Activated T-cell treated with anti-CD3 and anti-CD28 coated beads, Interleukin-2, amount 50 U/mL, for 4 hours (primary cell): Measurements from ENCODE around the gene REEP5. TPM values are rescaled to one million over a fixed set of nuclear protein-coding genes. Genes with fewer than 3 reads are reported as not detected.
"Not testable (repeated sequence)": the region's sequence is repeated elsewhere in the genome, so short reads cannot be mapped to it uniquely, and the experiment has no call there.

ENCODE experiments used
- ATAC-seq, 2 donors: fragments of 200-7000 bp; cut with Tn5 transposase; one replicate each; pipeline ENCODE4 v1.10.0; 2021
- DNase-seq: peaks from one replicate; pipeline ENCODE4 v3.0.0-alpha.2; 2020
- H3K27me3 Mint-ChIP-seq: one replicate; pipeline ENCODE4 v1.8.0; 2021; ENCODE audit warnings: low read depth, mixed read lengths
- H3K36me3 Mint-ChIP-seq: one replicate; pipeline ENCODE4 v1.8.0; 2022; ENCODE audit warnings: mixed read lengths; ENCODE audit not compliant: insufficient read depth
- H3K4me1 Mint-ChIP-seq: one replicate; pipeline ENCODE4 v1.8.0; 2021; ENCODE audit warnings: low read depth, mixed read lengths
- H3K4me3 Mint-ChIP-seq: one replicate; pipeline ENCODE4 v1.8.0; 2021; ENCODE audit warnings: mild to moderate bottlenecking, moderate library complexity, mixed read lengths
- H3K9me3 Mint-ChIP-seq: one replicate; pipeline ENCODE4 v1.8.0; 2021; ENCODE audit warnings: mixed read lengths
- total RNA-seq, 3 donors: library from RNA; stranded (reverse); gene quantifications; one replicate each; pipeline ENCODE4 v1.2.1, GENCODE V29; 2021

Gene REEP5
- total RNA-seq = 10 to 100 TPM; 53.6 to 60.0 (median 58.7) TPM

DNA sequence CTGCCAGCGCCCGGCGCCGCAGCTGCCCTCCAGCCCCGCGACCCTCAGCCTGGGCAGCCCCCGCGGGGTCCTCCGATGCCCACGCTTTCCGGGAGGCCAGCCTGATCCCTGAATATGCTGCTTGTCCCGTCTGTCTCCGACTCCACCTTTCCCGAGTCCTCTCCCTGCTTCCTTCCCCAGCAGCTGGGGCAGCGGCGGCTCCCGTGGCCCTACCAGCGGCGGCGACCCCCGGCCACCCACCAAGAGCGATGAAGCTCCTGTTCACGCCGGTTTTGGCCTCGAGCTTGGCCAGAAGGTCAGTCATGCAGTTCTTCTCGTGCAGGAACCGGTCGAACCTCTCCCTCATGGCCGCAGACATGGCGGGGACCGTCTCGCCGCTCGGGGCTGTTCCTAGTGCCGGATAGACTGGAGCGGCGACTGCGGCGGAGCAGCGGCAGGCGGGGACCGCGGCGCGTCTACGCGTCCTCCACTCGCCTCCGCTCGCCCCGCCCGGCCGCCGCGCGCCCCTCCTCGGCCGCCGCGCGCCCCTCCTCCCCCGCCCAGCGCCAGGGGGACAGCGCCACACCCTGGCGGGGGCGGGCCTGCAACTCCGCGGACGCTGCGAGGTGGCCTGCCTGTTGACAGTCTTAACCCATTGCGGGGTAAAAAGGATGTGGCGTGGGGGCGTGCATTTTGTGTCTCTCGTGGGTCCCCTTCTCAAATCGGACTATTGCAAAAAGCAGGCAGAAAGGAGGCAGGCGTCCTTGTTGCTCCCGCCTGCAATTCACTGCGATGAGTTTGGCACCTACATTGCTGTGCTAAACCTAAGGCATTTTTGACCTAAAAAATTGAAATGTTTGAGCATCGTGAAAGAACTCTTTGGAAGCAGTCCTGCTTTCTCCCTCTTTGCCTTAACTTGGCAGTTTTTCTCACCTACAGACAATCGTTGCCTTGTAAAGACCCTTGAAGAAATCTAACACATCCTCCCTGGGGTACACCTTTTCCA, at the start of gene REEP5:
TSS of gene REEP5 (minus strand) at position 395 of the 985 bp plus-strand sequence. CDS start at position 358, 37 bp downstream.
- ATAC-seq (peak; percentile 90 to 91), DNase-seq (peak; percentile 77)
- Mint-ChIP-seq H3K4me3 (peak within 1 kb of the TSS; percentile 96), H3K36me3 (peaks cover 10% of the 10 kb centered on the region), H3K27me3 (no peaks in the 10 kb centered on the region), H3K9me3 (no peaks in the 10 kb centered on the region), H3K4me1 (peaks cover 65% of the 10 kb centered on the region)

- Mint-ChIP-seq H3K4me1 (peaks cover 19% of the 10 kb centered on the region), H3K4me3 (no peak overlapping the region), H3K9me3 (no peaks in the 10 kb centered on the region), H3K27me3 (no peaks in the 10 kb centered on the region), H3K36me3 (no peaks in the 10 kb centered on the region)
- DNase-seq (no peak), ATAC-seq (no peak)
Measured at GRCh38 chr5:112971276-112971675, 49.2 kb upstream of the REEP5 start.

DNA sequence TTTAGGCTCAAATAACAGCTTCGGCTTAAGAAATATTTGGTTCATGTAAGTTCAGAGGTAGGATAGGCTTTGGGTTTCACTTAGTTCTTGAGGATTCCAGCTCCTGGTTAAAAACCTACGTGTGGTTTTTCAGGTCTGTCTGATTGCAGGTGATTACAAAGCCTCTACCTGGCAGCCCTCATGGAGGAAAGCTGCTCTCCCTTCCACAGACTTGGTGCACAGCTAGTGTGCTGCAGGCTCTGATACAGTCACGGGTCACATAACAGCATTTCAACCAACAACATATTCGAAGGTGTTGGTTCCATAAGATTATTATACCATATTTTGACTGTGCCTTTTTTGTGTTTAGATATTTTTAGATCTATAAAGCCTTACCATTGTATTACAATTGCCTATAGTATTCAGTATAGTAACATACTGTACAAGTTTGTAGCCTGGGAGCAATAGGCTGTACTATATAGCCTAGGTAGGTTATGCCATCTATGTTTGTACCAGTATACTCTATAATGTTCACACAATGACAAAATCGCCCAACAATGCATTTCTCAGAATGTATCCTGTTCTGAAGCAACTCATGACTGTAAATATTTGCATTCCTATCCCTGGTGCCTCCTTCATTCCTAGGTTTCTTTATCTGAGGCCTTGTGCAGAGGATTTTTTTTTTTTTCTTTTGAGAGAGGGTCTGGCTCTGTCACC, 46.5 kb upstream of the REEP5 start:
- no peak for DNase-seq
- no peak overlapping the region for H3K4me3 Mint-ChIP-seq
- H3K9me3 Mint-ChIP-seq = no peaks in the 10 kb centered on the region
- no peaks in the 10 kb centered on the region for H3K36me3 Mint-ChIP-seq
- ATAC-seq = no peak
- H3K4me1 Mint-ChIP-seq = peaks cover 19% of the 10 kb centered on the region
- H3K27me3 Mint-ChIP-seq = no peaks in the 10 kb centered on the region

GRCh38 chr5:112967520-112968083, 45.6 kb upstream of the REEP5 start:
- ATAC-seq (no peak), DNase-seq (no peak)
- Mint-ChIP-seq H3K4me3 (no peak overlapping the region), H3K9me3 (no peaks in the 10 kb centered on the region), H3K36me3 (no peaks in the 10 kb centered on the region), H3K27me3 (no peaks in the 10 kb centered on the region), H3K4me1 (peaks cover 27% of the 10 kb centered on the region)

DNA sequence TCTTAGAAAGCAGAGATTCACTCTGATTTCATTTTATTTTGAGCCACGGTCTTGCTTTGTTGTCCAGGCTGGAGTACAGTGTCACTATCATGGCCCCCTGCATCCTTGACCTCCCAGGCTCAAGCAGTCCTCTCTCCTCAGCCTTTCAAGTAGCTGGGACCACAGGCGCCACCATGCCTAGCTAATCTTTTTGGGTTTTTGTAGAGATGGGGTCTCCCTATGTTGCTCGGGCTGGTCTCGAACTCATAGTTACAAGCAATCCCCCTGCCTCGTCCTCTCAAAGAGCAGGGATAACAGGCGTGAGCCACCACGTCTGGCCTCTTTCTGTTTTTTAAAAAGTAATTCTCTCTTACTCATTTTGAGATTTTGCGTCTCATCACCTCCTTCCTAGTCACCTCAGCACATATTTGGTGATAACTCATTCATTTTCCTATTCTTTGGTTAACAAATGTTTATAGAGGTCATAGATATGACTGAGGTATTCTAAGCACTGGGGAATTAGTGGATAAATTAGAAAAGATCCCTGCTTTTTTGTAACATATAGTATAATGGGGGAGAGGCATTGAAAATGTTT, 43.8 kb upstream of the REEP5 start:
- no peak for ATAC-seq
- no peaks in the 10 kb centered on the region for H3K36me3 Mint-ChIP-seq
- no peaks in the 10 kb centered on the region for H3K27me3 Mint-ChIP-seq
- DNase-seq = no peak
- peaks cover 27% of the 10 kb centered on the region for H3K4me1 Mint-ChIP-seq
- no peak overlapping the region for H3K4me3 Mint-ChIP-seq
- H3K9me3 Mint-ChIP-seq = no peaks in the 10 kb centered on the region

DNA sequence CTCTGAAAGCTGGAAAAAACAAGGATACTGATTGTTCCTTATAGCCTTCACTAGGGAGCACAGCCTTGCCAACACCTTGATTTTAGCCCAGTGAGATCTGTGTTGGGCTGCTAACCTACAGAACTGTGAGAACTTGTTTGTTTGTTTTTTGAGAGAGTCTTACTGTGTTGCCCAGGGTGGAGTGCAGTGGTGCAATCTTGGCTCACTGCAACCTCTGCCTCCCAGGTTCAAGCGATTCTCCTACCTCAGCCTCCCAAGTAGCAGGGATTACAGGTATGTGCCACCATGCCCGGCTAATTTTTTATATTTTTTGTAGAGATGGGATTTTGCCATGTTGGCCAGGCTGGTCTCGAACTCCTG, 41.3 kb upstream of the REEP5 start:
- not testable (repeated sequence) for DNase-seq, H3K27me3 Mint-ChIP-seq, ATAC-seq, H3K36me3 Mint-ChIP-seq, H3K9me3 Mint-ChIP-seq, H3K4me3 Mint-ChIP-seq
- H3K4me1 Mint-ChIP-seq = peaks cover 34% of the 10 kb centered on the region

DNA sequence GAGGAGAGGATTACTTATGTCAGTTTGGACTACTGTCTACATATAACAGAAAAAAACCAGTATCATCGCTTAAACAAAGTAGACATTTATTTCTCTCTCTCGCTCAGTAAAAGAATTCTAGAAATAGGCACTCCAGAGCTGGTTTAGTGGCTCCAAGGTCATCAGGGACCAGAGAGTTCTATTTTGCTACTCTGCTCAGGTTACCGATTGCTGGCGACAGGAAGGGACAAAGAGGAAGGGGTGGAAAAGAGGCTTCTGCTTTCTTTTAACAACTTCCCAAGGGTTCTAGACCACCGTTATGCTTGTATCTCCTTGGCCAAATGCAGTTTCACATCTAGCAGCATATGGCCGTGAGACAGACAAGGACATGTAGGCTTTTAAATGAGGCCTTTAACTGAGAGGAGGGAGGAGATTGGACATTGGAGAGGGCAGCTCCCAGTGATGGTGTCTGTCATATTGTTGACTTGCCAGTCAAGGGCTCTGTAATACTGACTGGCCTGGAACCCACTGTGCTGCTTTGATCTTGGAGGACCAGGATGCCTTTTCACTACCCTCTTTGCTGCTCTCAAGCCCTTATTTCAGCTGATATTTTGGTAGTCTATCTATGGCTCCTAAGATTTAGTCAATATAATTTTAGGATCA, 39.0 kb upstream of the REEP5 start:
- ATAC-seq (no peak), DNase-seq (no peak)
- Mint-ChIP-seq H3K9me3 (no peaks in the 10 kb centered on the region), H3K4me3 (no peak overlapping the region), H3K4me1 (peaks cover 34% of the 10 kb centered on the region), H3K36me3 (no peaks in the 10 kb centered on the region), H3K27me3 (no peaks in the 10 kb centered on the region)

DNA sequence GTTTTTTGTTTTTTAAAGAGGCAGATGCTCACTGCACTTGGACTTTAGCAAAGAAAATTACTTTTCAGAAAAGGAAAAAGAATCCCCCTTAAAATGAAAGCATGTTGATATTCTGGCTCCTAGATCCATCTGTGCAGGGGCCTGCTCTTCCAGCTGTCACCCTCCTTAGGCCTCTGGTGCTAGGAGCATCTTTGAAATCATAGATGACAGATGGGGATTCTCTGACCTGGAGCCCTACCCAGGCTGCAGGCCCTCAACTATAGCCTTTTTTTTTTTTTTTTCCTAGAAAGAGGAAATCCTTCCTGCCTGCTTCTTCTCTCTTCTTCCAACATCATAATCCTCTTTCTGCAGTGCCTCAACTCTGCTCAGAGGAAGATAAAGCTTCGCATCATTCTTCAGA, 38.3 kb upstream of the REEP5 start:
- no peak for ATAC-seq
- Mint-ChIP-seq H3K4me1 (peaks cover 32% of the 10 kb centered on the region), H3K27me3 (no peaks in the 10 kb centered on the region)

GRCh38 chr5:112959872-112960271, 37.8 kb upstream of the REEP5 start:
- H3K36me3 Mint-ChIP-seq, ATAC-seq, H3K27me3 Mint-ChIP-seq, H3K9me3 Mint-ChIP-seq, DNase-seq, H3K4me3 Mint-ChIP-seq: not testable (repeated sequence)
- H3K4me1 Mint-ChIP-seq = peaks cover 32% of the 10 kb centered on the region

More for the DNA sequence above, 38.3 kb upstream of the REEP5 start:
- Mint-ChIP-seq H3K36me3 (no peaks in the 10 kb centered on the region), H3K4me3 (no peak overlapping the region), H3K9me3 (no peaks in the 10 kb centered on the region)
- no peak for DNase-seq

- peaks cover 23% of the 10 kb centered on the region for H3K4me1 Mint-ChIP-seq
- peak; percentile 81 to 92 for ATAC-seq
- no peaks in the 10 kb centered on the region for H3K27me3 Mint-ChIP-seq
- H3K36me3 Mint-ChIP-seq = no peaks in the 10 kb centered on the region
- DNase-seq = no peak
- H3K9me3 Mint-ChIP-seq = no peaks in the 10 kb centered on the region
- no peak overlapping the region for H3K4me3 Mint-ChIP-seq
Measured at GRCh38 chr5:112958093-112959088, 36.4 kb upstream of the REEP5 start.

GRCh38 chr5:112957036-112957808, 35.2 kb upstream of the REEP5 start:
- no peaks in the 10 kb centered on the region for H3K36me3 Mint-ChIP-seq
- no peak overlapping the region for H3K4me3 Mint-ChIP-seq
- H3K27me3 Mint-ChIP-seq = no peaks in the 10 kb centered on the region
- ATAC-seq (no peak), DNase-seq (no peak)
- H3K4me1 Mint-ChIP-seq = peaks cover 16% of the 10 kb centered on the region
- H3K9me3 Mint-ChIP-seq = no peaks in the 10 kb centered on the region

- no peak for ATAC-seq
- Mint-ChIP-seq H3K36me3 (no peaks in the 10 kb centered on the region), H3K4me1 (peaks cover 16% of the 10 kb centered on the region), H3K9me3 (no peaks in the 10 kb centered on the region), H3K27me3 (no peaks in the 10 kb centered on the region), H3K4me3 (no peak overlapping the region)
- no peak for DNase-seq
Measured at GRCh38 chr5:112956606-112957005, 34.6 kb upstream of the REEP5 start.
